Measurements from ENCODE around the gene ZNF469.

Gene ZNF469

DNA sequence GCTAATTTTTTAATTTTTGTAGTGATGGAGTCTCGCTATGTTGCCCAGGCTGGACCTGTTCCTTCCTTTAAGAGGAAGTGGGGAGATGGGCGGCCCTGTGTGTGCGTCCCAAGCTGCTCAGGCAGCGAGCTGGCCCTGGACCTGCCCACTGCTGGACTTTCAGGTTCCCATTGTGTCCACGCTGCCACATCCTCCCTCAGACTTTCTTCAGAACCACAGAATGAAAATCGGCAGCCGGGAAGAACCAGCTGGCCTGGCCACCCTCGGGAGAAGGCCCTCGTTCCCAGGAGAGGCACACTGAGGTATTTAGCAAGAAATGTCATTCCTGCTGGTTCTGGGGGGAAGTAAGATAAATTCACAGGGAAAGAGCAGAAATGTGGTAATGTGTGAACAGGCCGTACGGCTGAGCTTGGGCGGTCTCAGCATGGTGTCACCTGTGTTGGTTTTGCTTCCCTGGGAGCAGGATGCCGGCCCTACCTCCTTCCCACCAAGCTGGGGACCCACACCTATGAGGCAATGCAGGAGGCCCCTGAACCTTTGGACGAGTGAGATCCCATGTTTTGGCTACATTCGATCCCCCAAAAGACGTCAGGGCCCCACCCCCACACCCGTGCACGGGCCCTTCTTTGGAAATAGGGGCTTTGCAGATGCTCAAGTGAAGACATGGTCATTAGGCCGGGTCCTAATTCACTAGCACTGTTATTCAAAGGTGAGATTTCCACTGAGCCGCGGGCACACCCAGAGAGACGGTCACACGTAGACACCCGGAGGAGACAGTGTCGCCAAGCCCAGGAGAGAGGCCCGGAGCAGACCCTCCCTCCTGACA, 35.9 kb upstream of the ZNF469 start:
- no peak for DNase-seq

DNA sequence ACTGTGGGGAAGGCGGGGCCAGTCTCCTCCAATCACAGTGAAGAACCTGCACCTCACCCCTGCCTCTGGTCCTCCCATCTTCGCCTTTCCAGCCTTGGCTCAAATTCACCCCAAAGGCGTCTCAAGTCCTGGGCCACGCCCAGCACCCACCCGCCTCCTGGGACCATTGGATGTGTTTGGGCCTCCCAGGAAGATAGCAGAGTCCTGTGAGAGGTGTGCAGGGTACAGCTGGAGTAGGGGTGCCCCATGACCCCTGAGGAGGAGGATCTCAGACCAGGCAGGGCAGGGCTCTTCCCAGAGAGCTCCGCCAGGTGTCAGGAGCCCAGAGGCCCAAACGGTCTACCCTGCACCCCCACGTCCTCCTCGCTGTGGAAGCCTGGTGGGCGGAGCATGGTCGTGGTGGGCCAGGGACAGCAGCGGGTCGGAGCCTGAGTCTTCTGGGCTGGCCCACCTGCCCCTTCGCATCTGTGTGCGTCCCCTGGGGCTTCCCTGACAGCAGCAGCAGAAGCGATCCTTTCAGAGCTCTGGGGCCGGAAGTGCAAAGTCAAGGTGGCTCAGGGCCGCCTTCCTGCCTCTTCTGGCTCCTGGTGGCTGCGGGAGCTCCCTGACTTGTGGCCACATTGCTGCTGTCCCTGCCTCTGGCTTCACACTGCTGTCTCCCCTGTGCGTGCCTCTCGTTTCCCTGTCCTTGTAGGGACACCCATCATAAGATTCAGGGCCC, 34.9 kb upstream of the ZNF469 start:
- no peak for DNase-seq

DNA sequence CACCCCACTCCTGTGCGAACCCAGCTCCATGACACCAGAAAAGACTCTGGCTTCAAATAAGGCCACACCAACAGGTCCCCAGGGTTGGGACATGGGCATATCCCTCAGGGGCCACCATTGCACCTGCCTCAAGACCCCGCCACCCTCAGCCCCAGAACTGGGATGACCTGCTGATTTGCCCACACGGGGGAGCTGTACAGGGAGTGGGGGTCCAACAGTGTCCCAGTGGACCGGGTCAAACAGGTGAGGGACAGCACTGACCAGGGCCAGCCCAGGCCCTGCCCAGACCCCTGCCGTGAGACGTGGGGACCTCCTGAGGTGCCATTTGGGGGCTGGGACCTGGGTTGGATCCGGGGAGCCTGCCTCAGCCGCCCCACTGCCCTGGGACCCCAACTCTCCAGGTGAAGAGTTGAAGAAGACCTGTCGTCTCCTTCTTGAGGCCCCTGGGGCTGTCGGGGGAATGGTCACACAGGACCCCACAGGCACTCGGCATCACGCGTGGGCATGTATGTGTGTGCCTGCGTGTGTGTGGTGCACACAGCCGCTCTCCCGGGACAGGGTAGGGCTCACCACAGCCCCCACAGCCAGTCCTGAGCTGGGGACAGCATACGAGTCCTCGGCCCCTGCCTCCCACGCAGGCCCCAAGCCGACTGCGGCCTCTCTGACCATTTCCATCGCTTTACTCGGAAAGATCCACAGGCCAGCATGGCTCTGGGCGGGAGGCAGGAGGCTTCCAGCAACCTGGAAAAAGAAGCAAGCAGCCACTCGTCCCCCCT, 34.2 kb upstream of the ZNF469 start:
- no peak for DNase-seq

DNA sequence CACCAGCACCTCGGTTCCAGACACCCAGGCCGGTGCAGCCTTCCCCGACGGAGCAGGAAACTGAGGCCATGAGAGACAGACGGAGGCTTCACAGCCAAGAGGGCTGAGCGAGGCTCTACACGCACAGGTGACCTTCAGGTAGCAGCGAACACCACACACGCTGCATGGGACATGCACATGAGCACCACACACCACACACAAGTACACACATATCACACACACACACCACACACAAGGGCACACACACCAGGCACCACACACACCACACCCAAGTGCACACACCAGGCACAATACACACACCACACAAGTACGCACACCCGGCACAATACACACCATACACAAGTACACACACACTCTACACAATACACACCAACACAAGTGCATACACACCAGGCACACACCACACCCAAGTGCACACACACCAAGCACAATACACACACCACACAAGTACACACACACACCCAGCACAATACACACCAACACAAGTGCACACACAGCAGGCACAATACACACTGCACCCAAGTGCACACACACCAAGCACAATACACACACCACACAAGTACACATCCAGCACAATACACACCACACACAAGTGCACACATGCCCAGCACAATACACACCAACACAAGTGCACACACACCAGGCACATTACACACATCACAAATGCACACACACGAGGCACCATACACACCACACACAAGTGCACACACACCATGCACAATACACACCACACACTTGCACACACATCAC, 33.4 kb upstream of the ZNF469 start:
- no peak for DNase-seq

DNA sequence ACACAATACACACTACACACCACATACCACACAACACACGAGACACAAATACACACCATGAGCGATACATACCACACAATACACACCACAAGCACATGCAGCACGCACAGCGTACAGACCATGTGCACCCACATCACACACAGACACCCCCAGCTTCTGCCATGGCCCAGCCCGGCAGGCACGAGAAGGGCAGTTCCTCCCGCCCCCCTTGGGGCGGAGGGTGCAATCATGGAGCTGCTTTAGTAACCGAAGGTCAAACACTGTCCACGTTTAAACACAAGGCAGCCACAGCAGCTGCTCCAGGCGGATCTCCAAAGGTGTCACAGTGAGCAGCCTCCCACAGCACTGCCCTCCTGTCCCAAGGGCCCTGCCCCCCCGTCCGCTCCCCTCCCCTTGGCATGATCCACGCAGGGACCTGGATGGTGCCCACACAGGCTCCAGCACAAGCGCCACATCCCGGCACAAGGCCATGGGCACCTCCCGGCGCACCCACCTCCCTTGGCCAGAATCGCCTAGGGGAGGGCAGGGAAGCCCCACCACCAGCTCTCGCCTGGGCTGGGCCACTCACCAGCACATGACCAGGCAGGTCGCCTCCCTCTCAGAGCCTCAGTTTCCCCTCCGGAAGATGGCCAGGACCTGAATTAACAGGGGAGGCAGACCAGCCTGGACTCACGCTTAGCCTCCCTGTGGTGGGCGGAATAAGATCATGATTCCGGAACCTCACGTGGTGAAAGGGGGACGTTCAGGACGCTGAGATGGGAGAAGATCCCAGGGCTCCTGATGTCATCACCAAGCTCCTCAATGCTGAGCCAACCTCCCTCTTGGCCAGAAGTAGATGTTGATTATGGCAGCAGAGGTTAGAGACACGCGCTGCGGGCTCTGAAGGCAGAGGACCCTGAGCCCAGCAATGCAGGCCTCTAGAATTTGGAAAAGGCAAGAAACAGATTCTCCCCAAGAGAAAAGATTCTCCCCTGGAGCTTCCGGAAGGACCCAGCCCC, 32.6 kb upstream of the ZNF469 start:
- no peak for DNase-seq

DNA sequence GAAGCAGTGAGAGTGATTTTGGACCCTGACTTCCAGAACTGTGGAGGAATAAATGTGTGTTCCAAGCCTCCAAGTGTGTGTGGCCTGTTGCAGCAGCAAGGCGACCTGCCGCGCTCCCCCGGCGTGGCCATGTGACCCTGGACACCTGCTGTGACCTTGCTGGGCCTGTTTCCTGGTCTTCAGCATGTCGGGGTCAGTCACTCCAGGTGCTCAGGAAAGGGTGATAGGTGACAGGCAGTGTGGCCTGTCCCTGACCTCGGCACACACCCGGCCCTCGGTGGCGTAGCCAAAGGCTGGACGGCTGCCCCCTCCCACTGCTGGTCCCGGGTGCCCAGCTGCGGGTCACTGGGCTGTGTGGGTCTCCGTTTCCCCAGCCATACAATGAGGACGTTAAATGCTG, 31.8 kb upstream of the ZNF469 start:
- DNase-seq: no peak

DNA sequence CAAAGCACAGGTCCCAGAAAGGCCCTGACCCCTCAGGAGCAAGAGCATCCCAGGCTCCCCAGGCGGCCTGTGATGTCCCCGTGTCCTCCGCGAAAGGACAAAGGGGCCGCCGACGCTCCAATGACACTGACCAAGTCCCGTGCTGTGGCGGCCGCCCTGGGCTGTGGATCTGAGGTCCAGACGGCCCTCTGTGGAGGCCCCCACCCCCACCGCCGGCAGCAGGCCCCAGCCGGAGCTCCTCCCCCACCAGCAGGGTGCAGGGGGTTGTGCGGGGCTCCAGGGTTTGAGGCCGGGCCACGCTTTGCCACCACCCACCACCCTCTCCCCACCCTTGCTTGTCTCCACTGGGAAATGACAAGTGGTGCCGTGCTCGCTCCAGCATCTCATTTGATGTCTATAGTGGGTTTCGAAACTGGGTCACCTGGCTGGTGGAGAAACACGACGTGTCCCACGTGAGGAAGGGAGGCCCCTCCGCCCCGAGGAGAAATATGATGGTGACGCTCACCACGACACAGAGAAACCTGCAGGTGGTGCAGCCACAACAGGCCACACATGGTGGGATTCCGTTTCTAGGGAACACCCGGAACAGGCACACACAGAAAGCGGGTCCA, 31.2 kb upstream of the ZNF469 start:
- no peak for DNase-seq

DNA sequence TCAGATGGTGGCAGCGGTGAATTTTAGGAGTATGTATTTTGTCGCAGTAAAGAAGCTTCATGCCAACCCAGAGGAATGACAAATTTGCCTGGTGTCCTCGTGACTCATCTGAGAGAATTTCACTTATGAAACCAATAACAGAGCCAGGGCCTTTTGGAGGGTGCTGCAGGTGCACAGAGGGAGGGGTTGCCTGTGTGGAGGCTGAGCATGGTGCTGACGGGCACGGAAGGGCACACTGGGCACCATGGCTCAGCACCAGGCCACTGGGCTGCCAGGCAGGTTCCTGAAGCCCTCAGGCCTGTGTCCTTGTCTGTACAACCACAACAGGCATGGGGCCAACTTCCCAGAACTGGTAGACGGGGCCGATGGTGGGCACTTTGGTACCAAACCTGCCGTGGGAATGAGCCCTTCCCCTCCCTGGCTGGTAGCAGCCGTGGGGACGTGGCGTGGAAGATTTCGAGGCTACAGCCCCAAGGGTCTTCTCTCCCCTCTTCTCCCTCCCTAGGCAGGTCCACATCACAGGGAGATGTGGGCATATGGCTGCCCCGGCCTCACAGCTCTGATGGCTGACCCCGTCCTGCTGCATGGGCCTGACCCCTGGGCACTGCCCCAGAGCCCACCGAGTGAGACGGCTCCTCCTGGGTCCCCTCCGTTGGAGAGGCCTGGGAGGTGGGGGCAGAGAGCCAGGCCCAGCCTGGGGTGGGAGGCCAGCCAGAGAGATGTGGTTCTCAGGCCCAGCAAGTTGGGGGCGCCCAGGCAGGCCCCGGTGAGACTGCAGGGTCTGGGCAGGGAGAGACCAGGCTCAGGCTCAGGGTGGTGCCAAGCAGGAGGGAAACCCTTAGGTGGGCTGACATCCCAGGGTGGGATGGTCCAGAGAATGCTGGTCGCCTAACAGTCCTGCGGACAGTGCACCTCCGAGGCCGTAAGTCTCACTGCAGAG, 30.2 kb upstream of the ZNF469 start:
- no peak for DNase-seq

DNA sequence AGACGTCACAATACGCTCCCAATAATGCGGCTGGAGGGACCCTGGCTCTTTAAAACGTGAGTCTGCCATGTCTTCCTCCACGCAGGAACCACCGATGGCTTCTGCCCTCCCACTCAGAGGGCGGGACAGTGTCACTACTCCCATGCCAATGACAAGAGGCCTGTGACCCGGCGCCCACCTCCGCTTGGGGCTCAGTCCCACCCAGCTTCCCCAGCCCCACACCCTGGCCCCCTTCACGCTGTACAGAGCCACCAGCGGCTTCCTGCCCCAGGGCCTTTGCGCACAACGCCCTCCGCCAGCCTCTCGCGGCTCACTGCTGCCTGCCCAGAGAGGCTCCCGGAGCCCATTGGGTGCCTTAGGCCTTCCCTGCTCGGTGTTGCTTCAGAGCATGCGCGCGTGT, 29.5 kb upstream of the ZNF469 start:
- DNase-seq: no peak

DNA sequence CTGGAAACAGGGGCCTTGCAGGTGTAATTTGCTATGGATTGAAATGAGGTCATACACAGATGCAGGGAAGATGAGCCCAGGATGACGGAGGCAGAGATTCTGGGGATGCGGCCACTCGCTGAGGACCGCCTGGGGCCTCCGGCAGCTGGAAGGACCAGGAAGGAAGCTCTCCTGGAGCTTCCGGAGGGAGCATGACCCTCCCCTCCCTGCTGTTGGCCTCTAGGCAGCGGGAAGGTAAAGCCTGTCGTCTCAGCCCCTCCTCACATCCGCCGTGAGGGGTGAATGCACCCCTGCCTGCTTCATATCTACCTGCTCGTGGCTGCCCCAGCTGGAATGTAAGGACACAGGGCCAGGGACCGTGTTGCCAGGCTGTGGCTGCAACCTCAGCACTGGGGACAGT, 29.1 kb upstream of the ZNF469 start:
- DNase-seq: no peak

DNA sequence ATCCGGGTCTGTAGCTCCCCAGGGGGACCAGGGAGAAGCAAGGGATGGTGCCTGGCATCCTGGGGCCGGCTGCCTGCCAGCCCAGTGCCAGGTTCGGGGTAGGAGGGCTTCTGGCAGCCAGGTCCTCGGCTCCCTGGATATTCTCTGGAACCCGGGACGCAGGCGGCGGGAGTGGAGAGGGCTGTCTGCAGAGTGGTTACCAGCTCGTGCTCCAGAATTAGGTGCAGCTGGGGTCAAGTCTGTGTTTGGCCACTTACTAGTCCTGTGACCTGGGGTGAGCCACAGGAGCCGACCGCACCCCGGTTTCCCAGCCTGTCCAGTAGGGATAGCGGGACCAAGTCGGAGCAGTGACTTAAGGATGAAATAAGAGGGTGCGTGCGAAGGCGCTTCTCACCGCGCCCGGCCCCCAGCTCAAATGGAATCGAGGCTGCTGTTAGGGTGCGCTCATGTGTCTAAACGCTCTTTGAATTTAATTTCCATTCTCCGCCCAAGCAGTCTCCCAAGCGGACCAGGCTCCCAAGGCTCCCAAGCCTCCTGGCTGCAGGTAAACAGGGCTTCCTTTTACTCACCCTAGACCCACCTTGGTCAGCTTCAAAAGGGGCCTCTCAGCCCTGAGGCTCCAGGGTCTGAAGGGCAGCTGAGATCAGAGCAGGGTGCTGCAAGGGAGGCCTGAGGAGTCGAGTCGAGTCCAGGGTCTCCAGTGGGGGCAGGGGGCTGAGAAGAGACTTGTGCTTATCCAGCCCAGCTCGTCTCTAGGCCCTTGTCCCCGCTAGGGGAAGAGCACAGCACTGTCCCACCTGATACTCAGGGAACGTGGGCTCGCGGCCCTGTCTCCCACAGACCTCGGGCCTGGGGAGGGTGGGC, 28.3 kb upstream of the ZNF469 start:
- no peak for DNase-seq

DNA sequence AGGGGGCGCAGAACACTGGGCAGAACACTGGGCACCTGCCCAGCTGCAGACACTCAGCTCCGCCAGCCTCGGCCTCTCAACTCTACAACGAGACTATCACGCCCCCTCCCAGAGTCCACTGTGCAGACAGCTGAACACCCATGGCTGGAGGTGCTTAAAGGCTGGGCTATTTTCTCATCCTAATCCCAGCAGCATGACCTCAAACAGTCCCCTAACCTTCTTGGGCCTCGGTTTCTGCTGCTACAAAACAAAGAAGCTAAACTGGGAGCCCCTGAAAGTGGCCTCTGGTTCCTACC, 27.7 kb upstream of the ZNF469 start:
- DNase-seq: no peak

DNA sequence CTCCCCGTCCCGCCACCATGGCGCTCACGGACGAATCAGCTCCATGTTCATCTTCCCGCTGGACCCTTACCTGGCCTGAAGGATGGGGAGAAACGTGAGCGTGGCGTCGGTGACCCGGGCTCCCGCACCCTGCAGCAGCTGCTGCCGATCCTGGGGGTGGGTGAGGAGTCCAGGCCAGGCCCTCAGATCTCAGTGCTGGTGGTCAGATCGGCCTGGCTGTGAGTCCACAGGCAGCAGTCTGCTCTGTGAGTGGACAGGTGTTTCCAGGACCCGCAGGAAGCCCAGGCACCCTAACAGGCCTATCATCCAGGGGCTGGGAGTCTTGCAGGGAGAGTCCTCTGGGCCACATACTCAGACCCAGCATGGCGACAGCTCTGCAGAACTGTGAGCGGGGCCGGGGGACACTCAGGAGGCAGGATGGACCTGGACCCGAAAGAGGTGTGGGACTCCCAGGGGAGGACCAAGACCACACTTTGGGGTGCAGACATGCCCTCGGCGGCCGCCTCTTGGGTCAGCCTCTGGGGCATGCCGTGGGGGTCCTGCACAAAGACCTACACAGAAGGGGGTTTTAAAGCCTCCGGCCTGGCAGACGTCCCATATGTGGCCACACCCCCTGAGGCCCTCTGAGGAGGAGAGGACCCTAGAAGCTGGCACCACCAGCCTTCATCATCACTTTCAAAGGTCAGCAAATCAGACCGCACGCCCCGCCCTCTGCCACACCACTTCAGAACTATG, 27.2 kb upstream of the ZNF469 start:
- no peak for DNase-seq

DNA sequence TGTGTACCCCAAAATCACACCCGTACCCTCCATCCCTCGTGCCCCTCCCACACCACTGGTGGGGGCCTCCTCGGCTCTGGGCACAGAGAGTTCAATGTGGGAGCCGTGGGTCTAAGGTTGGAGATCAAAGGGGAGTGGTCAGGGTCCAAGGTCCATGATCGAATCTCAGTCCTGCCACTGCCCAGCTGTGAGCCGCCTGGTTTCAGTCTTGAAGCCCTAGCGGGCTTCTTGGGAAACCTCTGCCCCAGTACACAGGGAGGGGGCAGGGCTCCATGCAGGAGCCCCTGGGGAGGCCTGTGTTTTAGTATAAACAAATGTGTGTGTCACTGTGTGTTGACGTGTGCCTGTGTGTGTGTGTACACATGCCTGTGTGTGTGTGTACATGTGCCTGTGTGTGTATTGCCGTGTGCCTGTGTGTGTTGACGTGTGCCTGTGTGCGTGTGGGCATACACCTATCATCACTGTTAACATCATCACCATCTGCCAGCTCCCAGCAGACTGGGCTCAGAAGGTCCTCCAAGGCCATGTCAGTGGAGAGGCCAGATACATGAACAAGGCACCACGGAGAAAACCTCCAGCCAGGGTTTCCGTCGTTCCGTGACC, 26.5 kb upstream of the ZNF469 start:
- no peak for DNase-seq

DNA sequence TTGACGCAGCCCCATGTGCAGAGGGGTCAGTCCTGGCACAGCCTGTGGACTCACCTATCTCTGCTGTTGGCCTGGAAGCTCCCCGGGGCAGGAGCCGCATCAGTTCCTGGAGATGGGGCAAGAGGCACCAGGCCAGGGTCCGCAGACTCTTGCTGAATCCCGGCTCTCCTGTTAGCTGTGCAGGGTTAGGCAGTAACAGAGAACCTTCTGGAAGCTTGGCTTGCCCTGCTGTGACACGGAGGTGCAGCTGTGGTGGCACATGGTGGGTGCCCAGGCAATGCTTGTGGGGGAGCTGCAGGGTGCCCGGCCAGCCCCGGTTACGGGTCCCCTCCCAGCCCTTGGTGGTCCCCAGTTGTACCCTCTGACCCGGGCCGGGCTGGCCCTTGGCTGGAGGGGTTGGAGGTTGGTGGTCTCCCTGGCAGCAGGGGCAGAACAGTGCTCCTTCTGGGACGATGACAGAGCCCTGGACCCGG, 26.0 kb upstream of the ZNF469 start:
- DNase-seq: no peak

DNA sequence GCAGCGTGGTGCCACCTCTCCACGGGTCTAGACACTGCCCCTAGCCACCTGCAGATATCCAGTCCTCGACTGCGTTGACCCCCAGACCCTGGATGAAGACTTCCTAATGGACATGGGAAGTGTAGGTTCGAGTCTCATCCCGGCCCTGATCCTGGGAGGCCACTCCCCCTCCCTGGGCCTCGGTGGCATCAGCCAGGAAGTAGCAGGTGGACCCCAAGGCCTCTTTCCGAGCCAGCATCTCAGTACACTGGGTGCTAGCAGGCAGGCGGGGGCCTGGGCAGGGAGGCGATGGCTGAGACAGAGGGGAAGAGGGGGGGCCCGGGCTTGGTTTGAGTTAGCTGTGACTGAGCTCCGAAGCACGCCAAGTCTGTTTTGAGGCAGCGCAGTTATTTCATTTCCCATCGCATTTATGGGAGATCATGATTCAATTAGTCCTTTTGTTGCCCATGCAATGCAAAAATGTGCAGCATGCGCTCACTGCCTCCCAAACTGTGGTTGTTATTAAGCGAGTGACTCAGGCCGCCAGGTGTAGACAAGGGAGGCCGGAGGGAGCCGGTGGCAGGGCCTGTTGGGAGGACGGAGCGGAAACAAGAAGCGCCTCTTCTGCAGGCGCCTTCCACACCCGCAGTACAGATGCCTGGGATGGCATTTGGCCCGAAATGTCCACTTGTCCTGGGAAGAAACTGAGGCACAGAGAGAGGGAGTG, 25.3 kb upstream of the ZNF469 start:
- DNase-seq: no peak

DNA sequence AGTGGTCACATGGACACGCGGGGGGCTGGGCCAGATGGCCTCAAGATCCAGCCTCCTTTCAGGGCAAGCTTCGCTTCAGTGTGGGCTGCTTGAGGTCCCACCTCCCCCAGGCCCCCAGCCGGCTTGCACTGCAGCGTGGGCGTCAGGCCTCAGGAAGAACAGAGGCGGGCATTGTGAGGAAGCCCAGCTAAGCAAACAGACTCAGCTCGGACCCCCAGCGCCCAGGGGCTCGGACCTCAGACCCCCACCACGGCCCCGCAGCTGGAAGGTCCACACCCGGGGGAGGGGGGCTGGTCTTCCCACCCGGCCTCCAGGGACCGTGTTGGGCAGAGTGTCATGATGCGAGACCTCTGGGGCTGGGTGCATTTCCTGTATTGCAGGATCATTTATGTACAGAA, 24.7 kb upstream of the ZNF469 start:
- no peak for DNase-seq
